HG03097 (cell line): Measurements from ENCODE around the gene LSAMP.
"Not testable (repeated sequence)": the region's sequence is repeated elsewhere in the genome, so short reads cannot be mapped to it uniquely, and the experiment has no call there.

Experiments used
- ATAC-seq: cut with Tn5 transposase; IDR thresholded peaks from one replicate; pipeline ENCODE4 v1.9.1; 2021; ENCODE audit not compliant: unreplicated experiment, low FRiP score

Gene LSAMP

DNA sequence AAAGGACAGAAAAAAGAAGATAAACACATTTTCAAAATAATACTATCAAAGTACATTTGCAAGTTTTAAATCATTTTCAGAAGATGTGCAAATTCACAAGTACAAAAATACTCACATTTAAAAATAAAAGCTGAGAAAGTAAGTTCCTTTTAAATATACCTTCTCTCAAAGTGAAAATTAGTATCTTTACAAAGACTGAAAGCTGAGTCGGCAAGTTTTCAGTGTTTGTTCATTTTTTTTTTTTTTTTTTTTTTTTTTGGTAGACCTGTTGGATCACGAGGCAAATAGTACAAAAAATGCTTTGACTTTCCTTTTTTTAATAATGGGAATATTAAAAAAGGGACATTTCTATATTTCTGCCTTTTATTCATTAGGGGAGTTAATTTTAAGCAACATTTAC, 317.8 kb downstream of the LSAMP start:
- ATAC-seq = no peak

GRCh38 chr3:116124166-116124565, 321.1 kb downstream of the LSAMP start:
- no peak for ATAC-seq

- ATAC-seq = no peak
These were observed 326.7 kb downstream of the LSAMP start for GRCh38 chr3:116118475-116119169.

- no peak for ATAC-seq
These were observed 330.7 kb downstream of the LSAMP start for GRCh38 chr3:116114586-116114985.

GRCh38 chr3:116112696-116113095, 332.6 kb downstream of the LSAMP start:
- no peak for ATAC-seq

- ATAC-seq = no peak
These were observed 333.5 kb downstream of the LSAMP start for GRCh38 chr3:116111765-116112164.

GRCh38 chr3:116103868-116104530, 341.3 kb downstream of the LSAMP start:
- ATAC-seq = no peak

- no peak for ATAC-seq
These were observed 343.2 kb downstream of the LSAMP start for GRCh38 chr3:116102037-116102436.

- ATAC-seq = no peak
These were observed 348.1 kb downstream of the LSAMP start for GRCh38 chr3:116097226-116097625.

- ATAC-seq = no peak
These were observed 348.7 kb downstream of the LSAMP start for GRCh38 chr3:116096631-116097030.

DNA sequence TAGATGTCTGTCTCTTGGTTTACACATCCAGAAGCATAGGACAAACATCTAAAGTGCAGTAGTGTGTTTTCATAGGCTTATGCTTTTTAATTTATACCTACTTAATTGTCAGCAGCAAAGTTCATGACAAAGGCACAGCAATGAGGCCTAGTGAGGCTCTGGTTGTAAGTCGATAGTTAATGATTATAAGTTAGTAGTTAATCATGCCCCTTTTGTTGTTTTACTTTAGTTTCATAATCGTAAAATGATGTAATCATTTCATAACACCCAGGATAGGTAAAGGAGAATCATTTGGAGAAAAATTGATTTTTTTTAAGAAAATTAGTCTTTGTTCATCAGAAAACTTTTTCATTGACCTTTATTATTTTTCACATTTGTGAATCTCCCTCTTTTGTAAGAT, 351.9 kb downstream of the LSAMP start:
- no peak for ATAC-seq

DNA sequence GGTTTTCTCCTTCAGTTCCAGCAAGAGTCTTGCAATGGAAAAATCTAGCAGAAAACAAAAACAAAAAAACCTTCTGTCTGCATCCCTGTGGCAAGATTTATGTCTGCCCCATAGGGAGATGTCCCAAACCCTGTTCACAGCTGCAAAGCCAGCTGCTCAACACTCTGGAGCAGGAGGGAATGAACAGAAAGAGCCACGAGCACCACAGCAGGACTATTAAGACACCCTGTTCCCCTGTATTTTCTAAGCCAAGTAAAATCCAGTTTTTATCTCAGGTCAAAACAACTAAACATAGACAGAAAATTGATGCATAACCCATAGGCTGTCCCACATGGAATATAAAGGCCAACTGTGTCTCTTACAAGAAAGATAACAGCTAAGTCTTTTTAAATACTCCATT, 357.9 kb downstream of the LSAMP start:
- no peak for ATAC-seq

- ATAC-seq = no peak
These were observed 360.1 kb downstream of the LSAMP start for GRCh38 chr3:116084999-116085791.

DNA sequence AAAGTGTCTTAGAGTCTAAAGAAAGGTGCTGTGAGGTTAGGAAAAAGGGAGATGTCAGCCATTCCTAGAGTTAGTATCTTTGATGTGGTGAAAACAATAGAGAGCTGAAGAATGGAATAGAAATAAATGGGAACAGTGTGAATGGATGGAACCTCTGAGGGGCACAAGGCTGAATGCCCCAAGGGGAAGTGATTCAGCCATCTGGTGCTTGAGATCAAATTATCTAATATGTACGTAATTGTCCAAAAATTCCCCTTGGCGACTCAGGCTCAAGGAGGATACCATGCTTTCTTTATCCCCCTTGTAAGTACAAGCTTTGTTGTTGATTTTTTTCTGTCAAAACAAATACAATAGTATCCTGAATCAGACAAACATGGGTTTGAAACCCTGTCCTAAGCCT, 361.6 kb downstream of the LSAMP start:
- no peak for ATAC-seq

- no peak for ATAC-seq
These were observed 366.7 kb downstream of the LSAMP start for GRCh38 chr3:116078561-116078960.

DNA sequence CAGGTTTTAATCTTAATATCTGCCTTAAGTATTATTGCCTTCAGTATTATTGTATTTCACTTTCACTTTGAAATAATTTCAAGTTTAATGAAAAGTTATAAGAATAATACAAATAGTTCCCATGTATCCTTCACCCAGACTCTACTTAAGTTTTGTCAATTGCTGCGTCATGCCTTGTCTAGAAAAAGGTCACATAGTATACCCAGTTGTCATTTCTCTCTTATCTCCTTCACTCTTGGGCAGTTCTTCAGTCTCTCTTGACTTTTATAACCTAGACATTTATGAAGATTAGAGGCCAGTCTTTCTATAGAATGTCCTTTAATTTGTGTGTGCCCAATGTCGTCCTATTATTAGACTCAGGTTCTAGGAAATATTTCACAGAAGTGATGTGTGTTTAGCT, 367.7 kb downstream of the LSAMP start:
- no peak for ATAC-seq

GRCh38 chr3:116077059-116077458, 368.2 kb downstream of the LSAMP start:
- ATAC-seq = no peak

DNA sequence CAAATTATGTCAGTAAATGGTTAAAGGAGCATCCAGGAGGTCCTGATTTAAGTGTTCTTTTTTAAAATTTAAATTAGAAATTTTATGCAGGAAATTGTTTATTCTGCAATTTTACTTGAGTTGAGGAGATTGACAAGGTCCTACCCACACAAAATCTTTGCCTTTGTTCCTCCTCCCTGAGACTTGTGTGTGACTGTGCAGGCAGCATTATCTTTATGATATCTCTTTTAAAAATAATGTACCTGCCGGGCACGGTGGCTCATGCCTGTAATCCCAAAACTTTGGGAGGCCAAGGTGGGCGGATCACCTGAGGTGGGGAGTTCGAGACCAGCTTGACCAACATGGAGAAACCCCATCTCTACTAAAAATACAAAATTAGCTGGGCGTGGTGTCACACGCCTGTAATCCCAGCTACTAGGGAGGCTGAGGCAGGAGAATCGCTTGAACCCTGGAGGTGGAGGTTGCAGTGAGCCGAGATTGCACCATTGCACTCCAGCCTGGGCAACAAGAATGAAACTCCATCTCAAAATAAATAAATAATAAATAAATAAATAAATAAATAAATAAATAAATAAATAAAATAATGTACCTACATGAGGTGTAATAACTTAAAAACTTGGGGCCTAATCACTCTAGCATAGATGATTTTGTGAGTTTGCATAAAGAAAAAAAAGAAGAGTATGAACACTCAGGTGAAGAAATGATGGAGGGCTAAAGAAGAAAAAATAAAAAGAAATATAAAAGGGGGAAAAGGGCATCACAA, 374.6 kb downstream of the LSAMP start:
- ATAC-seq = not testable (repeated sequence)

DNA sequence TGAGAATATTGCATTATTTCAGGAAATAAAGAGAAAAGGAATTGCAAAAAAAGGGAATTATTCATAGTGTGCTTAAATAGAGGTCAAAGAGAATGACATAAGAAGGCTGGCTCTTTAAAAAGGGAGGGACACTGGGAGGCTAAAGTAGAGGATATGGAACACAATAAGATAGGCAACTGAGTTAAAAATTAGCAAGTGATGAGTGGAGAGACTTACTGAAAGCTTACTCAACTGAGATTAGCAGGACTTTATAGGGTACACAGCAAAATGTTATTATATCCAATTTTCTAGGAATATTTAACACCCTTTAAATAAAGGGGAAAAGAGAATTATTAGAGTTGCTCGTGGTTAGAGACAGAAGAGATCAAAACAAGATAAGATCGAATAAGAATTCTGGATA, 375.2 kb downstream of the LSAMP start:
- no peak for ATAC-seq

GRCh38 chr3:116069024-116069423, 376.3 kb downstream of the LSAMP start:
- ATAC-seq = no peak

- ATAC-seq = no peak
These were observed 378.0 kb downstream of the LSAMP start for GRCh38 chr3:116067326-116067725.
